ENCODE measurements around the gene COL1A1. TPM values are rescaled to one million over a fixed set of nuclear protein-coding genes. Genes with fewer than 3 reads are reported as not detected.

COL1A1 gene
- total RNA-seq, 1 experiment from 2014 or later = 104 TPM

DNA sequence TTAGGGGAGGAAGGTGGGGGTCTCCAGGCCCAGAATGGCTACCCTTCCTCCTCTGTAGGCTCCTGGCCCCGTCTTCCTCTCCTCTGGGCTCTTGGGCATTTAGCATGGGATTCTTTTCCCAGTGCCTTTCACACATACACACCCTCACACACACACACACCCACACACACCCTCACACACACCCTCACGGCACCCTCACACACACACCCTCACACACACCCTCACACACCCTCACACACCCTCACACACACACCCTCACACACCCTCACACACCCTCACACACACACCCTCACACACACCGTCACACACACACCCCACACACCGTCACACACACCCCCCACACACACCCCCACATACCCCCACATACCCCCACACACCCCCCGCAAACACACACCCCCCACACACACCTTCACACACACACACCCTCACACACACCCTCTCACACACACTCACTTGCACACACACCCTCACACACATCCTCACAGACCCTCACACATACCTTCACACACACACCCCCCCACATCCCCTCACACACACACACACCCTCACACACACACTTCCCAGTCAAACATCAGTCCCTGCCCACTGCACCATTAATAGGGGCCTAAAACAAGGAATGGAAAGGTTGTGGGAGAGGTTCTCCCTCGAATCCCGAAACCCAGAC lies 34.8 kb downstream of the COL1A1 start:
- H4K8ac ChIP-seq (replicated peaks; ENCODE audit: insufficient read length, low read depth, low read length) = no peak overlapping the region
- H2BK120ac ChIP-seq (ENCODE audit: low read depth, low read length, poor library complexity, severe bottlenecking) = no peak overlapping the region
- no peak overlapping the region for H2AK5ac ChIP-seq (ENCODE audit: insufficient read length, low read length)
- no peak overlapping the region for H3T11ph ChIP-seq (ENCODE audit: low read length)
- no peaks in the 10 kb centered on the region for H3K9me3 ChIP-seq (ENCODE audit: control insufficient read depth, low read depth, low read length)
- no peak overlapping the region for H2BK20ac ChIP-seq (ENCODE audit: low read depth, low read length, poor library complexity, severe bottlenecking)
- no peak for DNase-seq
- no peak overlapping the region for H4K5ac ChIP-seq (ENCODE audit: insufficient read length, low read depth, low read length)
- no peak overlapping the region for H3K27ac Mint-ChIP-seq
- H2BK5ac ChIP-seq (ENCODE audit: insufficient read length, low read length) = no peak overlapping the region
- H3K4ac ChIP-seq (ENCODE audit: low read depth, low read length) = no peak overlapping the region
- no peak overlapping the region for H3K23ac ChIP-seq (ENCODE audit: insufficient read length, low read depth, low read length)
- H3K4me1 ChIP-seq (ENCODE audit: insufficient read depth, low read length) = peaks cover 3% of the 10 kb centered on the region; the same call in 1 of the 2 replicates
- no peak overlapping the region for H3K18ac ChIP-seq (ENCODE audit: insufficient read length, low read depth, low read length)
- no peak overlapping the region; a peak in 1 of 5 replicates for H3K4me3 Mint-ChIP-seq
- no peaks in the 10 kb centered on the region for H3K36me3 Mint-ChIP-seq (ENCODE audit: insufficient read depth in 1 of 3, low read depth in 3 of 3)
- peaks cover 15 to 48% of the 10 kb centered on the region in 2 experiments for H3K4me1 Mint-ChIP-seq
- H3K4me2 ChIP-seq (ENCODE audit: insufficient read depth, insufficient read length, low read length) = no peak overlapping the region
- H4K91ac ChIP-seq (ENCODE audit: insufficient read length, low read depth, low read length) = no peak overlapping the region
- H2AFZ ChIP-seq (ENCODE audit: low read length) = no peak overlapping the region
- H3K79me2 ChIP-seq (ENCODE audit: insufficient read depth, low read length) = no peaks in the 10 kb centered on the region
- no peak overlapping the region for H3K9ac ChIP-seq (ENCODE audit: extremely low read depth, insufficient read length, low read length)
- H3K14ac ChIP-seq (ENCODE audit: insufficient read depth, low read length) = no peak overlapping the region
- H4K20me1 ChIP-seq (ENCODE audit: control insufficient read depth, insufficient read depth, insufficient read length) = no peaks in the 10 kb centered on the region
- H3K27me3 ChIP-seq (ENCODE audit: insufficient read depth, low read length) = no peaks in the 10 kb centered on the region; the same call in 1 of the 2 replicates
- H2BK15ac ChIP-seq (ENCODE audit: low read depth, low read length) = no peak overlapping the region
- WGBS (ENCODE audit: extremely low coverage, insufficient read length, low lambda C conversion rate) = 100% methylated on average over 1 of the region's 7 CpGs
- H3K23me2 ChIP-seq (ENCODE audit: insufficient read length, low read depth, low read length, poor library complexity, severe bottlenecking) = peaks cover 3% of the 10 kb centered on the region
- no peaks in the 10 kb centered on the region for H3K79me1 ChIP-seq (ENCODE audit: insufficient read depth, low read depth, low read length, poor library complexity, severe bottlenecking)
- TF ChIP-seq CTCF (conservative IDR thresholded peaks at IDR 0.05) = no peak
- H2BK12ac ChIP-seq (ENCODE audit: insufficient read length, low read depth, low read length) = no peak overlapping the region
- H3K56ac ChIP-seq (ENCODE audit: insufficient read length, low read depth, low read length) = no peak overlapping the region
- no peaks in the 10 kb centered on the region; a peak in 1 of 5 replicates for H3K9me3 Mint-ChIP-seq
- H3K27me3 Mint-ChIP-seq (ENCODE audit: low read depth) = peaks cover 17% of the 10 kb centered on the region
- H3K27ac ChIP-seq (ENCODE audit: insufficient read length, low read depth, low read length) = no peak overlapping the region

All from H9 (cell line).